PC-9 (cell line): ENCODE data around the gene HDC. TPM values are rescaled to one million over a fixed set of nuclear protein-coding genes. Genes with fewer than 3 reads are reported as not detected.

Experiments
- BruUV-seq: library from RNA; stranded (reverse); fragments of 400-500 nt; replicated peaks from 2 replicates; lab custom pipeline; 2021; lab: Mats Ljungman, UMichigan
- CTCF ChIA-PET: fragments of 300-600 bp; sonication (Branson Sonifier 250); formaldehyde crosslinking; loops from one replicate; lab custom pipeline; 2022; ENCODE audit warnings: antibody characterized with exemption; lab: Charles Lee
- POLR2A ChIA-PET: fragments of 300-600 bp; sonication (Branson Sonifier 250); formaldehyde crosslinking; loops from one replicate; lab custom pipeline; 2022; ENCODE audit warnings: antibody characterized with exemption; ENCODE audit not compliant: unreplicated experiment; lab: Charles Lee
- DNase-seq, 2 experiments: peaks; one replicate each; pipeline versions ENCODE4 v3.0.0 to v3.0.0-alpha.2; 2015 to 2022; ENCODE audit warnings: mixed read lengths in 1 of 2
- H2AFZ ChIP-seq: fragments of 200-600 bp; sonication (generic); 2 replicates; pipeline ENCODE4 v1.8.1; 2017; ENCODE audit warnings: antibody characterized with exemption
- H3F3A ChIP-seq: fragments of 200-600 bp; sonication (generic); 2 replicates; pipeline ENCODE4 v1.8.1; 2017; ENCODE audit warnings: antibody characterized with exemption, mild to moderate bottlenecking, low read depth; ENCODE audit not compliant: insufficient read depth
- H3K27ac ChIP-seq: fragments of 200-600 bp; sonication (generic); 2 replicates; pipeline ENCODE4 v1.6.1; 2016; ENCODE audit warnings: mixed run types
- H3K27me3 ChIP-seq: fragments of 200-600 bp; sonication (generic); 2 replicates; pipeline ENCODE4 v1.6.1; 2016; ENCODE audit warnings: low read depth, mixed run types; ENCODE audit not compliant: insufficient read depth
- H3K36me3 ChIP-seq: fragments of 200-600 bp; sonication (generic); 2 replicates; pipeline ENCODE4 v1.6.1; 2016; ENCODE audit warnings: low read depth, mixed run types
- H3K4me1 ChIP-seq: fragments of 200-600 bp; sonication (generic); replicated peaks from 2 replicates; pipeline ENCODE4 v1.6.1; 2016; ENCODE audit warnings: mixed run types; ENCODE audit not compliant: insufficient read depth
- H3K4me2 ChIP-seq: fragments of 200-600 bp; sonication (generic); 2 replicates; pipeline ENCODE4 v1.6.1; 2017; ENCODE audit warnings: mixed run types
- H3K4me3 ChIP-seq: fragments of 200-600 bp; sonication (generic); 2 replicates; pipeline ENCODE4 v1.6.1; 2016; ENCODE audit warnings: mixed run types
- H3K79me2 ChIP-seq: fragments of 200-600 bp; sonication (generic); 2 replicates; pipeline ENCODE4 v1.6.1; 2017; ENCODE audit warnings: low read depth, mixed run types
- H3K9me2 ChIP-seq: fragments of 200-600 bp; sonication (generic); 2 replicates; pipeline ENCODE4 v1.8.1; 2017; ENCODE audit warnings: mild to moderate bottlenecking; ENCODE audit not compliant: insufficient read depth
- H3K9me3 ChIP-seq: fragments of 200-600 bp; sonication (generic); 2 replicates; pipeline ENCODE4 v1.8.1; 2016; ENCODE audit warnings: low read depth; ENCODE audit not compliant: insufficient read depth
- H4K20me1 ChIP-seq: fragments of 200-600 bp; sonication (generic); 2 replicates; pipeline ENCODE4 v1.8.1; 2017; ENCODE audit not compliant: insufficient read depth
- EZH2 ChIP-seq: fragments of 200-600 bp; sonication (generic); IDR thresholded peaks from 2 replicates; pipeline ENCODE4 v1.8.0; 2017; ENCODE audit warnings: antibody characterized with exemption, low read depth
- intact Hi-C: fragments of 100-400 bp; cut with micrococcal nuclease; formaldehyde crosslinking; loops from one replicate; pipeline ENCODE4 v1.10.0; 2022; ENCODE audit not compliant: unreplicated experiment
- total RNA-seq: library from RNA; stranded (reverse); gene quantifications from 2 replicates; pipeline ENCODE4 v1.2.3, GENCODE V29; 2021
- TF ChIP-seq, protein P1 (sequence below): fragments of 200-600 bp; sonication (generic); conservative IDR thresholded peaks from 2 replicates; pipeline ENCODE4 v1.6.1; 2017; ENCODE audit warnings: mixed run types, antibody characterized with exemption, mild to moderate bottlenecking, moderate library complexity

Gene HDC
- total RNA-seq, 1 experiment from 2014 or later, result not detected

DNA sequence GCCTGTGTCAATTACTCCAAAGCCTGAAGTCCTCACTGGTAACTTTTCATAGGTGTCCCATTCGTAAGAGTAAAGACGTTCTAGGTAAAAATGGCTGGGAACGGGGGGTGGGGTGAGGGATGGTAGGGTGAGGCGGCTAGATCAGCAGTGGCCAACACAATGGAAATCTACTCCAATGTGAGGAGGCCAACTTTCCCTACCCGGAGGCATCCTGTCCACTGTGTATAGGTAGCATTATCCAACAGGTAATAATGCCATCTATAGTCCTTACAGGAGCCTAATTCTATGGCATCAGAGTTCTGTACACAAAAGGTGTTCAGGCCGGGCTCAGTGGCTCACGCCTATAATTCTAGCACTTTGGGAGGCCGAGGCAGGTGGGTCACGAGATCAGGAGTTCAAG is 29.1 kb downstream of the HDC start:
- no peaks in the 10 kb centered on the region for H3K9me2 ChIP-seq
- H3K4me3 ChIP-seq, result no peak overlapping the region
- no peaks in the 10 kb centered on the region for H3K27me3 ChIP-seq
- H3K27ac ChIP-seq, result no peak overlapping the region
- TF ChIP-seq, protein P1, sequence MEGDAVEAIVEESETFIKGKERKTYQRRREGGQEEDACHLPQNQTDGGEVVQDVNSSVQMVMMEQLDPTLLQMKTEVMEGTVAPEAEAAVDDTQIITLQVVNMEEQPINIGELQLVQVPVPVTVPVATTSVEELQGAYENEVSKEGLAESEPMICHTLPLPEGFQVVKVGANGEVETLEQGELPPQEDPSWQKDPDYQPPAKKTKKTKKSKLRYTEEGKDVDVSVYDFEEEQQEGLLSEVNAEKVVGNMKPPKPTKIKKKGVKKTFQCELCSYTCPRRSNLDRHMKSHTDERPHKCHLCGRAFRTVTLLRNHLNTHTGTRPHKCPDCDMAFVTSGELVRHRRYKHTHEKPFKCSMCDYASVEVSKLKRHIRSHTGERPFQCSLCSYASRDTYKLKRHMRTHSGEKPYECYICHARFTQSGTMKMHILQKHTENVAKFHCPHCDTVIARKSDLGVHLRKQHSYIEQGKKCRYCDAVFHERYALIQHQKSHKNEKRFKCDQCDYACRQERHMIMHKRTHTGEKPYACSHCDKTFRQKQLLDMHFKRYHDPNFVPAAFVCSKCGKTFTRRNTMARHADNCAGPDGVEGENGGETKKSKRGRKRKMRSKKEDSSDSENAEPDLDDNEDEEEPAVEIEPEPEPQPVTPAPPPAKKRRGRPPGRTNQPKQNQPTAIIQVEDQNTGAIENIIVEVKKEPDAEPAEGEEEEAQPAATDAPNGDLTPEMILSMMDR, result no peak
- no peak for TF ChIP-seq EZH2
- H3K4me2 ChIP-seq, result no peak overlapping the region
- intact Hi-C loops, result no loop called here
- H2AFZ ChIP-seq, result no peak overlapping the region
- H3F3A ChIP-seq, result no peaks in the 10 kb centered on the region; the same call in 1 of the 2 replicates
- POLR2A ChIA-PET, result no interaction called here
- H3K79me2 ChIP-seq, result no peaks in the 10 kb centered on the region
- no peak for DNase-seq
- 0 out of 2 replicates have a peak, but pooled peaks cover 3% of the 10 kb centered on the region for H3K36me3 ChIP-seq
- no peaks in the 10 kb centered on the region for H3K9me3 ChIP-seq
- no peaks in the 10 kb centered on the region for H4K20me1 ChIP-seq
- CTCF ChIA-PET, result no interaction called here
- peaks cover 11% of the 10 kb centered on the region for H3K4me1 ChIP-seq
- BruUV-seq, result no TSS peak

DNA sequence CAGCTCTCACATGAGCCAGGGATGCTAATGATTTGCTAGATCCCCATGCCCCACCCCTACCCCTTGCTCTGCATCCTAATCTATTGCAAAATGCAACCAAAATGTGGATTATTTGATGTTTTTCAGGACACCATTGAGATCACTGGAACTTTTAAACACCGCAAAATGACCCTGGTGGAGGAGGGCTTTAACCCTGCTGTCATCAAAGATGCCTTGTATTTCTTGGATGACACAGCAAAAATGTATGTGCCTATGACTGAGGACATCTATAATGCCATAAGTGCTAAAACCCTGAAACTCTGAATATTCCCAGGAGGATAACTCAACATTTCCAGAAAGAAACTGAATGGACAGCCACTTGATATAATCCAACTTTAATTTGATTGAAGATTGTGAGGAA is 29.7 kb downstream of the HDC start:
- Histone ChIP-seq H3F3A (no peaks in the 10 kb centered on the region), H3K4me1 (peaks cover 7% of the 10 kb centered on the region; the same call in 1 of the 2 replicates), H3K79me2 (no peaks in the 10 kb centered on the region), H3K27ac (no peak overlapping the region), H3K4me2 (no peak overlapping the region), H2AFZ (no peak overlapping the region), H4K20me1 (no peaks in the 10 kb centered on the region), H3K9me2 (no peaks in the 10 kb centered on the region), H3K36me3 (0 out of 2 replicates have a peak, but pooled peaks cover 3% of the 10 kb centered on the region), H3K27me3 (no peaks in the 10 kb centered on the region), H3K4me3 (no peak overlapping the region), H3K9me3 (no peaks in the 10 kb centered on the region)
- POLR2A ChIA-PET, result no interaction called here
- CTCF ChIA-PET, result no interaction called here
- TF ChIP-seq, protein P1, result no peak
- no peak for TF ChIP-seq EZH2
- BruUV-seq, result no TSS peak
- DNase-seq, result no peak
- intact Hi-C loops, result no loop called here

DNA sequence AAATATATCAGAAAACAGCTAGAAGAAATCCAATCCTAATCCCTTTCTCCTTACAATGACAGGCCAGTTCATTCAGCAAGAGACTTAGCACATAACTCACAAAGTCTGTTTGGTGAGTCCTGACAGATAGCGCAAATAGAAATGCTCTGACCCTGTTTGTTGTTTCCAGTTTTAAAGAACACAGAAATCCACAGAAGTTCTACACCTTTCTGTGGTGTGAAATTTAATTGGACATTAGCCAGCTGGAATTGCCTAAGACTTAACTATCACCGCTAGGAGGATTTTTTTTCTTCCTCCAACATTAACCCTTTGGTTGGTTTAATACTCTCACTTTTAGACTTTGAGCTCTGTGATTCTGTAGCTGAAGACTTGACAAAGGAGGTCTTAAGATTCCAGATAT is 30.8 kb downstream of the HDC start:
- Histone ChIP-seq H3K9me2 (no peaks in the 10 kb centered on the region), H3K9me3 (no peaks in the 10 kb centered on the region), H3K27ac (no peak overlapping the region), H2AFZ (no peak overlapping the region), H3K4me2 (no peak overlapping the region), H3K4me3 (no peak overlapping the region), H4K20me1 (no peaks in the 10 kb centered on the region), H3K36me3 (0 out of 2 replicates have a peak, but pooled peaks cover 3% of the 10 kb centered on the region), H3K79me2 (no peaks in the 10 kb centered on the region), H3K4me1 (peaks cover 7% of the 10 kb centered on the region; the same call in 1 of the 2 replicates), H3K27me3 (no peaks in the 10 kb centered on the region), H3F3A (no peaks in the 10 kb centered on the region)
- intact Hi-C loops, result no loop called here
- DNase-seq, result peak in 1 of 2 experiments; percentile 38
- POLR2A ChIA-PET, result interaction anchor here (0.5 kb wide), 1 partner anchor 8 kb away, joined by 3 read pairs; no protein-coding TSS in a partner anchor
- BruUV-seq, result no TSS peak
- CTCF ChIA-PET, result no interaction called here
- TF ChIP-seq, protein P1, result no peak
- TF ChIP-seq EZH2, result no peak
